NCI-H128 (cell line): ENCODE measurements around the gene HOXA13.
A peak's percentile ranks its signal among the peaks of the same experiment; 100 is the strongest.

Source experiments
- DNase-seq: peaks from one replicate; lab custom pipeline; 2025; ENCODE audit not compliant: unreplicated experiment; lab: John Stamatoyannopoulos, UW

HOXA13 gene

GRCh38 chr7:27182861-27183681 is 16.8 kb downstream of the HOXA13 start:
- peak; percentile 36 for DNase-seq

GRCh38 chr7:27182285-27182841 is 17.5 kb downstream of the HOXA13 start:
- no peak for DNase-seq

- no peak for DNase-seq
Measured at GRCh38 chr7:27181795-27182275, 18.1 kb downstream of the HOXA13 start.

GRCh38 chr7:27180431-27181420 is 19.2 kb downstream of the HOXA13 start:
- no peak for DNase-seq

- no peak for DNase-seq
Measured at GRCh38 chr7:27179503-27180430, 20.1 kb downstream of the HOXA13 start.

GRCh38 chr7:27179030-27179429 is 20.9 kb downstream of the HOXA13 start:
- DNase-seq, result no peak

- DNase-seq, result no peak
Measured at GRCh38 chr7:27178366-27178765, 21.5 kb downstream of the HOXA13 start.

GRCh38 chr7:27177795-27178320 is 22.0 kb downstream of the HOXA13 start:
- no peak for DNase-seq

GRCh38 chr7:27176962-27177794 is 22.7 kb downstream of the HOXA13 start:
- no peak for DNase-seq

- DNase-seq, result no peak
Measured at GRCh38 chr7:27176524-27176845, 23.4 kb downstream of the HOXA13 start.

GRCh38 chr7:27175626-27176523 is 24.0 kb downstream of the HOXA13 start:
- no peak for DNase-seq

- DNase-seq, result no peak
Measured at GRCh38 chr7:27174874-27175625, 24.8 kb downstream of the HOXA13 start.

- peak; percentile 62 for DNase-seq
Measured at GRCh38 chr7:27173956-27174873, 25.7 kb downstream of the HOXA13 start, which contains the start of gene HOXA10. Gene HOXA10, minus strand, starts transcription at chr7:27174320. Its CDS starts 14 bp downstream, at chr7:27174306.

GRCh38 chr7:27173511-27173955 is 26.4 kb downstream of the HOXA13 start:
- DNase-seq, result no peak

- no peak for DNase-seq
Measured at GRCh38 chr7:27172823-27173510, 26.9 kb downstream of the HOXA13 start.

GRCh38 chr7:27172315-27172774 is 27.5 kb downstream of the HOXA13 start:
- DNase-seq, result no peak
